ENCODE results near the gene CCDC30.
"Not testable (repeated sequence)": the region's sequence is repeated elsewhere in the genome, so short reads cannot be mapped to it uniquely, and the experiment has no call there.

CCDC30 gene

DNA sequence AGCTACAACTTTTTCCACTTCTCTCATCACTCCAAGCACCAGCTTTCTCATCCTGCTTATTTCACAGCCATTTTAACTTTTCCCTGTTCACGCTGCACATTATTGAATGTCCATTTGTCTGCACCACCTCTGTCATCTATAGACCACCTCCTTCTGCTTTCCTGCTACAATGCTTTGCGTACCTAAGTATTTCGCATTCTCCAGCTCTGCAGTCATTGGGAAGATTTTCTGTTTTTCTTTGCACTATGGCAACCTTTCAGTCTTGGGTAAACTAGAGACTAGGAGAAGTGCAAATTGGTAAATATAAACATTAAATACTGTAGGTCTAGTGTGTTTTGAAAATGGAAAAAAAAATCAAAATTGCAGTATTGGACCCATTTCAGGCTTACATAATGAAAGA is 835 bp downstream of the CCDC30 start:
- TF ChIP-seq CTCF (conservative IDR thresholded peaks at IDR 0.05; ENCODE audit: low read depth, low read length), result no peak
- H3K4me3 ChIP-seq (ENCODE audit: low read depth, low read length), result peak overlapping the region; percentile 70
- DNase-seq (ENCODE audit: low read depth), result no peak

GRCh38 chr1:42466030-42466429 is 2.9 kb downstream of the CCDC30 start:
- DNase-seq (ENCODE audit: low read depth), result no peak
- TF ChIP-seq CTCF (conservative IDR thresholded peaks at IDR 0.05; ENCODE audit: low read depth, low read length), result no peak
- no peak overlapping the region for H3K4me3 ChIP-seq (ENCODE audit: low read depth, low read length)

DNA sequence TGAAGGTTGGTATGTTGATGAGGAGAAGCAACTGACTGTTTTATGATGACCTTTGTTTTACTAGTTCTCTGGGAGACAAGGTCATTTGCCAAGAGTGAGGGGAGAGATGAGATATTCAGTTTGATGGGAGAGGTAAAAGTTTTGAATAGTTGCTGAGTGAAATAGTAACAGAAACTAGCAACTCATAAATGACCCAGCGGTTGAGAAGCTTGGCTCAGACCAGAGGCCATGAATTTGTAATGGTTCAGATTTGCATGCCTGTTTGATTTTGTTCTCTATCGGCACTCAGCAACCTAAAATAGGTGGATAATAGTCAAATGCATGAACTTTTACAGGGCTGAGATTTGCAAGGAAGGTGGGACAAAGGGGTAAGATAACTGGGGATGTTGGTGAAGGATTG is 6.6 kb downstream of the CCDC30 start:
- TF ChIP-seq CTCF (conservative IDR thresholded peaks at IDR 0.05; ENCODE audit: low read depth, low read length), result no peak
- DNase-seq (ENCODE audit: low read depth), result no peak
- H3K4me3 ChIP-seq (ENCODE audit: low read depth, low read length), result no peak overlapping the region

DNA sequence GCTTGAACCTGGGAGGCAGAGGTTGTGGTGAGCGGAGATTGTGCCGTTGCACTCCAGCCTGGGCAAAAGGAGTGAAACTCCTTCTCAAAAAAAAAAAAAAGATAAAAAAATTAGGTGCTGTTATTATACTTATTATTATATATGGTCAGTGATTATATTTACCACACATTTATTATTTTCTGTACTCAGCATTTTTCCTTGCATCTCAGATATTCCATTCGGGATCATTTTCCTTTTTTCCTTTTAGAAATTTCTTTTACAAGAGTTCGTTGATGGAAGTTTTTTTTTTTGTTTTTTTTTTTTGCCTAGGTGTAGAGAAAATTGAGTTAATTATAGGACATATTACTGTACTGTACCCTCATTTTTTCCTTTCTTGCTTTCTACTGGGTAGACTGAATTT is 13.5 kb downstream of the CCDC30 start:
- no peak overlapping the region for H3K4me3 ChIP-seq (ENCODE audit: low read depth, low read length)
- TF ChIP-seq CTCF (conservative IDR thresholded peaks at IDR 0.05; ENCODE audit: low read depth, low read length), result no peak
- DNase-seq (ENCODE audit: low read depth), result no peak

DNA sequence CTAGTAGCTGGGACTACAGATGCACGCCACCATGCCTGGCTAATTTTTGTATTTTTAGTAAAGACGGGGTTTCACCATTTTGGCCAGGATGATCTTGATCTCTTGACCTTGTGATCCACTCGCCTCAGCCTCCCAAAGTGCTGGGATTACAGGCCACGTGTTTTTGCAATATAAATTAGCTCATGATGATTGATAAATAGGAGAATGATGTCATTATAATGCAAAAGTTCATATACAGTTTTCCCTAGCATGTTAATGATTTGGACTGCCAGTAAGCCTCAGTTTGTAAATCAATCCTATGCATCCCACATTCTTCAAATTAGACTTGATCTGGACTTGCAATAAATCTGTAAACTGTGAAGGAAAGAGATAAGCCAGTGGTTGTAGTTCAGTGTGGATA is 14.3 kb downstream of the CCDC30 start:
- H3K4me3 ChIP-seq (ENCODE audit: low read depth, low read length); DNase-seq (ENCODE audit: low read depth): not testable (repeated sequence)

- no peak overlapping the region for H3K4me3 ChIP-seq (ENCODE audit: low read depth, low read length)
- DNase-seq (ENCODE audit: low read depth), result no peak
- no peak for TF ChIP-seq CTCF (conservative IDR thresholded peaks at IDR 0.05; ENCODE audit: low read depth, low read length)
Observed at GRCh38 chr1:42477775-42478174, 14.7 kb downstream of the CCDC30 start.

- peak; percentile 17 for TF ChIP-seq CTCF (conservative IDR thresholded peaks at IDR 0.05; ENCODE audit: low read depth, low read length)
- DNase-seq (ENCODE audit: low read depth), result peak; percentile 17
- H3K4me3 ChIP-seq (ENCODE audit: low read depth, low read length), result no peak overlapping the region
Observed at GRCh38 chr1:42479621-42480020, 16.5 kb downstream of the CCDC30 start.

DNA sequence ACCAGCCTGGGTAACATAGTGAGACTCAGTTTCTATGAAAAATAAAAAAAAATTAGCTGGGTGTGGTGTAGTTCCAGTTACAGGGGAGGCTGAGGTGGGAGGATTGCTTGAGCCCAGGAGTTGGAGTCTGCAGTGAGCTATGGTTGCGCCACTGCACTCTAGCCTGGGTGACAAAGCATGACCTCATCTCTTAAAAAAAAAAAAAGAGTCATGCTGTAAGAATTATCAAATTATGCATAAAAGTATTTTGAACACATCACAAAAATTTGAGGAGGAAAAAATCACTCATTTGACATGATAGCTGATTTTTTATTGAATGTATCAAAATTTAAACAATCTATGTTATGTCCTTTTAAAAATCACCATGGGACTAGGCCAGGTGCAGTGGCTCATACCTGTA is 17.8 kb downstream of the CCDC30 start:
- no peak for TF ChIP-seq CTCF (conservative IDR thresholded peaks at IDR 0.05; ENCODE audit: low read depth, low read length)
- no peak for DNase-seq (ENCODE audit: low read depth)
- H3K4me3 ChIP-seq (ENCODE audit: low read depth, low read length), result no peak overlapping the region

Data from choroid plexus epithelial cell (primary cell).